ENCODE measurements around the gene TDRD3.

TDRD3 gene

GRCh38 chr13:60612593-60612992 is 215.6 kb downstream of the TDRD3 start:
- WGBS, 2 experiments (ENCODE audit: insufficient coverage in 2 of 2): 78 to 89% methylated on average over 1 of the region's 3 CpGs
- no peaks in the 10 kb centered on the region for H3K9me3 ChIP-seq (ENCODE audit: control insufficient read depth, low read length)
- H3K36me3 ChIP-seq (ENCODE audit: control insufficient read depth, insufficient read depth, low read length): no peaks in the 10 kb centered on the region
- no peak overlapping the region for H3K4me3 ChIP-seq (ENCODE audit: extremely low read depth, insufficient read depth, low read length, poor library complexity, severe bottlenecking)
- no peak overlapping the region for H3K27ac ChIP-seq (ENCODE audit: low read depth, low read length, severe bottlenecking)
- H3K4me1 ChIP-seq (ENCODE audit: control insufficient read depth, insufficient read depth, low read length, poor library complexity, severe bottlenecking): no peaks in the 10 kb centered on the region

- Histone ChIP-seq H3K36me3 (ENCODE audit: control insufficient read depth, insufficient read depth, low read length) (no peaks in the 10 kb centered on the region), H3K27ac (ENCODE audit: low read depth, low read length, severe bottlenecking) (no peak overlapping the region), H3K4me3 (ENCODE audit: extremely low read depth, insufficient read depth, low read length, poor library complexity, severe bottlenecking) (no peak overlapping the region), H3K9me3 (ENCODE audit: control insufficient read depth, low read length) (no peaks in the 10 kb centered on the region), H3K4me1 (ENCODE audit: control insufficient read depth, insufficient read depth, low read length, poor library complexity, severe bottlenecking) (no peaks in the 10 kb centered on the region)
- 83 to 100% methylated on average over 1 of the region's 1 CpG for WGBS, 2 experiments (ENCODE audit: insufficient coverage in 2 of 2)
Observed at GRCh38 chr13:60613080-60613479, 216.1 kb downstream of the TDRD3 start.

DNA sequence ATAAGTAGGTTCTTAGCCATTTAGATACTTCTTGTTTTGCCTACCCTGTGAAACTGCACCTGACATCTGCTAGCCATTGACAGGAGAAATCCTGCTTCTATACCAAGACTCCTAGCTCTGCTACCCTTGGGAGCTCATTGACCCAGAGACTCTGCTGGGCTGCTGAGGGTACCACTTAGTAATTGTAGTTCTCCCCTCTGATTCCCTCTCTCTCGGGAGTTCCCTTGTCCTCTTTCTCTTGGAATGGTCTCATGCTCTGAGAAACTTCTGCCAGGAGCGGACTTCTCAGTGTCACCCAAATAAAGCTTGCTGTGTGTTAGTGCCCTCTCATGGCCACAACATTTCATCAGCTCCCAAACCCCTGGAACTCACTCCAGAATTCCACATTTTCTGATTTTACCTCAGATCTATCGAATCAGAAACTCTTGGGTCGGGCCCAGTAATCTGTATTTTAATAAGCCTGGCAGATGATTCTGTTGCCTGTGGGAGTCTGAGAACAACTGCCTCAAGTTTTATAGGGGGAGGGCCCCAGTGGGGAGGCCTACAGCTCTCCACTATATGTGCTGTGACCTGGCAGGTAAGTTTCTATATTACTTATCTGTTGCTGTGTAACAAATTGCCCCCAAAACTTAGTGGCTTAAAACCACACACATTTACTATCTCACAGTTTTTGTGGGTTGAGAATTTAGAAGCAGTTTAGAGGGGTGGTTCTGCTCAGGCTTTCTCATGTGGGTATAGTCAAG is 221.1 kb downstream of the TDRD3 start:
- H3K27ac ChIP-seq (ENCODE audit: low read depth, low read length, severe bottlenecking): no peak overlapping the region
- 68 to 70% methylated on average over 2 to 4 of the region's 4 CpGs for WGBS, 2 experiments (ENCODE audit: insufficient coverage in 2 of 2)
- H3K4me3 ChIP-seq (ENCODE audit: extremely low read depth, insufficient read depth, low read length, poor library complexity, severe bottlenecking): no peak overlapping the region
- H3K36me3 ChIP-seq (ENCODE audit: control insufficient read depth, insufficient read depth, low read length): no peaks in the 10 kb centered on the region
- H3K9me3 ChIP-seq (ENCODE audit: control insufficient read depth, low read length): no peaks in the 10 kb centered on the region
- no peaks in the 10 kb centered on the region for H3K4me1 ChIP-seq (ENCODE audit: control insufficient read depth, insufficient read depth, low read length, poor library complexity, severe bottlenecking)

GRCh38 chr13:60619461-60619860 is 222.4 kb downstream of the TDRD3 start:
- no peaks in the 10 kb centered on the region for H3K4me1 ChIP-seq (ENCODE audit: control insufficient read depth, insufficient read depth, low read length, poor library complexity, severe bottlenecking)
- no peak overlapping the region for H3K27ac ChIP-seq (ENCODE audit: low read depth, low read length, severe bottlenecking)
- no peak overlapping the region for H3K4me3 ChIP-seq (ENCODE audit: extremely low read depth, insufficient read depth, low read length, poor library complexity, severe bottlenecking)
- no peaks in the 10 kb centered on the region for H3K9me3 ChIP-seq (ENCODE audit: control insufficient read depth, low read length)
- 80% methylated on average over 1 of the region's 2 CpGs; no CpG with 5 or more reads in 1 of the 2 experiments for WGBS, 2 experiments (ENCODE audit: insufficient coverage in 2 of 2)
- no peaks in the 10 kb centered on the region for H3K36me3 ChIP-seq (ENCODE audit: control insufficient read depth, insufficient read depth, low read length)

- H3K27ac ChIP-seq (ENCODE audit: low read depth, low read length, severe bottlenecking): no peak overlapping the region
- H3K4me3 ChIP-seq (ENCODE audit: extremely low read depth, insufficient read depth, low read length, poor library complexity, severe bottlenecking): no peak overlapping the region
- no peaks in the 10 kb centered on the region for H3K9me3 ChIP-seq (ENCODE audit: control insufficient read depth, low read length)
- no peaks in the 10 kb centered on the region for H3K4me1 ChIP-seq (ENCODE audit: control insufficient read depth, insufficient read depth, low read length, poor library complexity, severe bottlenecking)
- no CpG with 5 or more reads among the region's 5 CpGs for WGBS, 2 experiments (ENCODE audit: insufficient coverage in 2 of 2)
- H3K36me3 ChIP-seq (ENCODE audit: control insufficient read depth, insufficient read depth, low read length): no peaks in the 10 kb centered on the region
Observed at GRCh38 chr13:60620611-60621395, 223.8 kb downstream of the TDRD3 start.

GRCh38 chr13:60623151-60623550 is 226.1 kb downstream of the TDRD3 start:
- H3K36me3 ChIP-seq (ENCODE audit: control insufficient read depth, insufficient read depth, low read length): no peaks in the 10 kb centered on the region
- no peaks in the 10 kb centered on the region for H3K4me1 ChIP-seq (ENCODE audit: control insufficient read depth, insufficient read depth, low read length, poor library complexity, severe bottlenecking)
- H3K9me3 ChIP-seq (ENCODE audit: control insufficient read depth, low read length): no peaks in the 10 kb centered on the region
- H3K4me3 ChIP-seq (ENCODE audit: extremely low read depth, insufficient read depth, low read length, poor library complexity, severe bottlenecking): no peak overlapping the region
- no CpG with 5 or more reads among the region's 1 CpG for WGBS, 2 experiments (ENCODE audit: insufficient coverage in 2 of 2)
- no peak overlapping the region for H3K27ac ChIP-seq (ENCODE audit: low read depth, low read length, severe bottlenecking)
